NCI-H510A treated with DMSO at 0.1 percent for 48 hours (cell line): Measurements from ENCODE around the gene TEDC1.

Source experiments
- DNase-seq: peaks from one replicate; lab custom pipeline; 2025; lab: John Stamatoyannopoulos, UW

TEDC1 gene

DNA sequence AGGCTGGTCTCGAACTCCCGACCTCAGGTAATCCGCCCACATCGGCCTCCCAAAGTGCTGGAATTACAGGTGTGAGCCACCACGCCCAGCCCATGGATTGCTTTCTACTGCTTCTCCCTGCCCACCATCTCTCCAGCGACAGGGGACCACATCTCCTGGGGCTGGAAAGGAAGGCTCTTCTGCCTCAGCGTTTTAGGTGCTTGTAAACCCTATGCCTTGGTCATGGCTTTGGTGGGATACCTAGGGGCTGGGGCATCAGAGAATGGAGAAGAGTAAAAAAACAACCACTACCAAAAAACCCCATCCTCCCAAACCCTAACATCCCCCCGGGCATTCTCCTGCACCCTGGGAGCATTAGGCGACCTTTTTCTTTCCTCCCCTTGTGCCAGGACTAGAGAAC is 34.3 kb downstream of the TEDC1 start:
- DNase-seq, result no peak

DNA sequence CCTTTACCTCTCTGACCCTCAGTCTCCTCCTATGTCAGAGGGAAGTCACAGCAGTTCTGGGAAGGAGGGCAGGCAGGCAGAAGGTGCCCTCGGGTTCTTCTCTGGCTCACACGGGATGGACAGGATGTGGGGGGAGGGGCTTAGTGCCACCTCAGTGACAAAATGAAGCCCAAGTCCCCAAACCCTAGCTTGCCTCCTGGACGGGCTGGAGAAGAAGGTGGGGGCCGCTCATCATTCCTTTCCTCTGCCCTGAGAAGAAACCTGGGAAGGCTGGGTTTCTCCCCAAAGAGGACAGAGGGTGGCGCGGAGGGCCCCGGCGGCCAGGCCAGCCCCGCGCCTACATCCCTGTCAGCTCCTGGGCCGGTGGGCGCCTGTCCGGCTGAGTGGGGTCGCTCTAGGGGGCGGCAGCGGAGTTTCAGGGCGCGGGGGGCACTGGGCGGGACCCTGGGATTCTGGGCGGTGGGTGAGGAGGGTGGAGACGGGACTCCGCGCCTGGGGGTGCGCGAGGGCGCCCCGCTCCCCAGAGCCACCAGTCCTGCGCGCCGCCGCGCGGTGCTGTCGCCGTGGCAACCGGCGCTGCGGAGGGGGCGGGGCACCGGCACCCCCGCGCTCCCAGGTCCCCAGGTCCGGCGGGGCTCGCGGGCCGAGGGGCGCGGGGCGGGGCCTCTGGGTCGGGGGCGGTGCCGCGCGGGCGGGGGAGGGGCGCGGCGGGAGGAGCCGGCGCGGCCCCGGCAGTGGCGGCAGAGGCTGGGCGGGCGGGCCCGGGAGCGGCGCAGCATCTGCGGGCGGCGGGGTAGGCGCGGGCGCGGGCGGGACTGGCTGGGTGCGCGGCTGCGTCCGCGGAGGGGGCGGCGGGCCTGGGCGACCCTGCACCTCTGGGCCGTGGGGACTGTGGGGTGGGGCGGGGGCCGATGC is 35.1 kb downstream of the TEDC1 start, which contains the start of gene TMEM121:
Gene TMEM121, plus strand, starts transcription at position 723 of the 915 bp plus-strand sequence. CDS start 2,252 bp downstream, outside the sequence.
- no peak for DNase-seq

DNA sequence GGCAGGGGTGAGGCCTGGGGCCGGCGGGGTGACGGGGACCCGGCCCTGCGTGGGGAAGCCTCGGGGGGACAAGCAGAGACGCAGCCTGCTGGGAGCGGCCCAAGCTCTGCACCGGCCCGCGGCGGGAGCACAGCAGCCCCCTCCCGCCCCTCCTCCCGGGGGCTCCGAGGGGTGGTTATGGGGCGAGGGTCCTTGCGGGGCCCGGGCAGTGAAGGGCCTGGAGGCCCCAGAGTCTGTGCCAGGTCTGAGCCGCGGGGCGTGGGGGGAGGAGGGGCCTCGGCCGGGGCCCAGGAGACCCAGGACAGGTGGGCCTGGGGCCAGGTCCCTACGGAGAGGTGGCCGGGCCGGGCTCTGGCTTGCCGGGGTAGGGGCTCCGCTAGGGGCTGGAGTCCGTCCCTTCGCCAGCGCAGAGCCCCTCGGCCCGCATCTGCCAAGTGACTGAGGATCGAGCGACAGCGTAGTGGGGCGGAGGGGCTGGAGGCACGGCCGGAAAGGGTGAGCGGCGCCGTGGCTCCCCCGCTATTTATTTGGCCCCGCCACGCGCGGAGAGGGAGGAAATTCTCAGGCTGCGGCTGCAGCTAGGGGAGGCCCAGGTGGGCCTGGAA is 35.8 kb downstream of the TEDC1 start:
- DNase-seq, result no peak

DNA sequence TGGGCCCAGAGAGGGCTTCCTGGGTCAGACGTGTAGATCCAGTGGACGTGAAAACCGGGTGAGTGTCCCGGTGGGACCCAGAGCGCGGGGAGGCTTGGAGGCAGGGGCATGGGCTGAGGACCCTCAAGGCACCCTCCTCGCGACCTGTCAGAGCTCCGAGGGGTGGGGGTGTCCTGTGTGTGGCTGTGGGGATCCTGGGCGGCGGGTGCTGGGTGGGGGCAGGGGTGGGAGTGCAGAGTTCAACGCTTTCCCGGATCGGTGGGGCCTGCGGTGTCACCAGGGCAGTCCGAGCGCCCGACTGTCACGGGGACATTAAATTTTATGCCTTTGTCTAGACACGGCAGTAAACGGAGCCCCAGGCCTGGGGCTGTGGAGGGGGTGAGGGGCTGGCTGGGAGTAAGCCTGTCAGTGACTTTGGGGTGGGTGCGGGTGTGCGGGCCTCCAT is 36.4 kb downstream of the TEDC1 start:
- no peak for DNase-seq

DNA sequence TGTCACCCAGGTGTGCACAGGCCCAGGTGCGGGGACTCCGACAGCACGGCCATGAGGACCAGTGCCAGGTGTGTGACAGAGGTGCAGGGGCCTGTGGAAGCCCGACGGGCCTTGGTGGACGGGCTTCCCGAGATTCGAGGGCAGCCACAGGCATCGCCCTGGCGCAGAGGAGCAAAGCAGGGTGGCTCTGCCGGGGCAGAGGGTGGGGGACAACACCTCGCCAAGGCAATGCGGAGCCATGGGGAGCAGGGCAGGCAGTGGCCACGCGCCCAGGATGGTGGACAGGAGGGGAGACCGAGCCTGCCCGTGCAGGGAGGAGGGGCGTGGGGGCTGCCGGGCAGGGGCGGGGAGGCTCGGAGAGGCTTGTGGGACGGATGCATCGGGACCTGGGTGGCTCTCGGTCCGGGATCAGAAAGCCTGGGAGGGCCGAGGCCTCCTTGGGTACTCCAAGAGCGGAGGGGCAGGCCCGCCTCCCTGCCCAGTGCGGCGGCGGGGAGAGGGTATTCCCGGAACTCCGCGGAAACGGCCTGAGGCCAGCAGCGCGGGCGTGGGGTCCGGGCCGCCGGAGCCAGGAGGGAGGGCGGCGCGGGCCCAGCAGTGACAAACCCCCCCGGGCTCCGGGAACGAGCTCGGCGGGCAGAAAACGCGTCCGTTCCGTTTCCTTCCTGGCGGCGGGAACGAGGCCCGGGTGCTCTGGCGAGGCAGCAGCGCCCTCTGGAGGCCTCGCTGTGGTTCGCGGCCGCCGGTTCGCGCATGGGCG is 37.0 kb downstream of the TEDC1 start:
- DNase-seq, result peak; percentile 64

DNA sequence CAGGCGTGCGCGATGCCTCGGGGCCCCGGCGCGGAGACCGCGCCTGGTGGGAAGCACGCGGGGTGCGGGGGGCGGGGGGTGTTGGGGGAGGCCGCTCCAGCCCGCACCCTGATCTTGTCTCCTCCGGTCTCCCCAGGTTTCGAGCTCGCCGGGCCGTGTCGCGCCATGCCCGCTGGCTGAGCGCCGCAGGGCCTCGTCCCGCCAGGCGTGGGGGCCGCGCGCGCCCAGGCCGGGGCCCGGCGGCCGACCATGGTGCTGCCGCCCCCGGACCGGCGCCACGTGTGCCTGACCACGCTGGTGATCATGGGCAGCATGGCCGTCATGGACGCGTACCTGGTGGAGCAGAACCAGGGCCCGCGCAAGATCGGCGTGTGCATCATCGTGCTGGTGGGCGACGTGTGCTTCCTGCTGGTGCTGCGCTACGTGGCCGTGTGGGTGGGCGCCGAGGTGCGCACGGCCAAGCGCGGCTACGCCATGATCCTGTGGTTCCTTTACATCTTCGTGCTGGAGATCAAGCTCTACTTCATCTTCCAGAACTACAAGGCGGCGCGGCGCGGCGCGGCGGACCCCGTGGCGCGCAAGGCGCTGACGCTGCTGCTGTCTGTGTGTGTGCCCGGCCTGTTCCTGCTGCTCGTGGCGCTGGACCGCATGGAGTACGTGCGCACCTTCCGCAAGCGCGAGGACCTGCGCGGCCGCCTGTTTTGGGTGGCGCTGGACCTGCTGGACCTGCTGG is 37.7 kb downstream of the TEDC1 start:
- no peak for DNase-seq

DNA sequence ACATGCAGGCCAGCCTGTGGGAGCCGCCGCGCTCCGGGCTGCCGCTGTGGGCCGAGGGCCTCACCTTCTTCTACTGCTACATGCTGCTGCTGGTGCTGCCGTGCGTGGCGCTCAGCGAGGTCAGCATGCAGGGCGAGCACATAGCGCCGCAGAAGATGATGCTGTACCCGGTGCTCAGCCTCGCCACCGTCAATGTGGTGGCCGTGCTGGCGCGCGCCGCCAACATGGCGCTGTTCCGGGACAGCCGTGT is 38.2 kb downstream of the TEDC1 start:
- no peak for DNase-seq

DNA sequence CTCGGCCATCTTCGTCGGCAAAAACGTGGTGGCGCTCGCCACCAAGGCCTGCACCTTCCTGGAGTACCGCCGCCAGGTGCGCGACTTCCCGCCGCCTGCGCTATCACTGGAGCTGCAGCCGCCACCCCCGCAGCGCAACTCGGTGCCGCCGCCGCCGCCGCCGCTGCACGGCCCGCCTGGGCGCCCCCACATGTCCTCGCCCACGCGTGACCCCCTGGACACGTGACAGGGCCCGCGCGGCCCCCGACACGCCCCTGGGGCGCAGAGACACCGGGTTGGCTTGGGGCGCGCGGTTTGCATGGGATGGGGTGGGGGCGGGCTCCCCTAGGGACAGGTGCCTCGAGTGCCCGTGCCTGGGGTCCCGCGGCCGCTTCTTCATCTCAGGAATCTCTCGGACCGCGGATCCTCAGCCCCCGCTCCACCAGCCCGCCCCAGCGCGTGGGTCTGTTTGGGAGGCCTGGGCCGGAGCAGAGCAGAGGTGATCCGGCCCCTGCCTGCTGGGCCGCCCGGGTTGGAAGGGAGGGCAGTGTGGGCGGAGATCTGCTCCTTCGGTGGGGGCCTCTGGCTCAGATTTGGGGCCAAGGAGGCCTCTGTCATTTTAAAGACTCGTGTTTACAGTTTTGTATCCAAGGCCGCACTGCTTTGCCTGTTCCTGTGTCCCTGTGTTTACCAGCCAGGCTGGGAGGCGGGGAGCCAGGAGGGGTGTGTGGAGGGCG is 38.7 kb downstream of the TEDC1 start:
- DNase-seq, result no peak

DNA sequence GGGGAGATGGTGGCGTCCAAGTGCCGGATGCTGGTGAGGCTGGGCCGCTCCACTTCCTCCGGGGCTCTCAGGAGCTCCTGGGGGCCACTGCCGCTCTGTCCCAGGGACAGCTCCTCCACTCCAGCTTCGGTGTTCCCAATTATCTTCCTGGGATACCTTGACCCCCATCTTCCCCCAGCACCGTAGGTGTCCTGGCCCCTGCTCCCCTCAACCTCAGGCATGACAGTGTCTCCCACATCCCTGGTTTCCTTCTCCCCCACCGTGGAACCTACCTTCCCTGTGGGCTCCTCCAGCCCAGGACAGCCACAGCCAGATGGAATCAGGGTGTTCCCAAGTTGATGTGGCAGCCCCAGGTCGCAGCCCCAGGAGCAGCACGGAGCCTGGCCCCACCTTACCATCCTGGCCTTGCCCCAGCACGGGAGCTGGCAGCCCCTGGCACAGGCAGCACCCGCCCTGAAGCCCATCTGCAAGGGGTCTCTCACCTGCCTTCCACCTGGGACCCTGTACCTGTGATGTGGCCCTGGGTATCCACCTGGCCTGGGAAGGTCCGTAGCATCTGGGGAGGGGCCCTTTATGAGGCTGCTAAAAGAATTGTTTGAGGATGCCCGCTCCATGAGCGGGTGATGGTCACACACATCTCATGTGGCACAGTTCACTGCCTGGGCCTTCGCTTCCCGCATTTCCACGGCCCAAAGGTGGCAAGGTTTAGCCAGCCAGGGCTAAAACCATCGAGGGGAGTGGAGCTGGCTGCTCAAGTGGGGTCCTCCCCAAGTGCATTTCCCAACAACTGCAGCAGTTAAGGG is 39.4 kb downstream of the TEDC1 start:
- no peak for DNase-seq

DNA sequence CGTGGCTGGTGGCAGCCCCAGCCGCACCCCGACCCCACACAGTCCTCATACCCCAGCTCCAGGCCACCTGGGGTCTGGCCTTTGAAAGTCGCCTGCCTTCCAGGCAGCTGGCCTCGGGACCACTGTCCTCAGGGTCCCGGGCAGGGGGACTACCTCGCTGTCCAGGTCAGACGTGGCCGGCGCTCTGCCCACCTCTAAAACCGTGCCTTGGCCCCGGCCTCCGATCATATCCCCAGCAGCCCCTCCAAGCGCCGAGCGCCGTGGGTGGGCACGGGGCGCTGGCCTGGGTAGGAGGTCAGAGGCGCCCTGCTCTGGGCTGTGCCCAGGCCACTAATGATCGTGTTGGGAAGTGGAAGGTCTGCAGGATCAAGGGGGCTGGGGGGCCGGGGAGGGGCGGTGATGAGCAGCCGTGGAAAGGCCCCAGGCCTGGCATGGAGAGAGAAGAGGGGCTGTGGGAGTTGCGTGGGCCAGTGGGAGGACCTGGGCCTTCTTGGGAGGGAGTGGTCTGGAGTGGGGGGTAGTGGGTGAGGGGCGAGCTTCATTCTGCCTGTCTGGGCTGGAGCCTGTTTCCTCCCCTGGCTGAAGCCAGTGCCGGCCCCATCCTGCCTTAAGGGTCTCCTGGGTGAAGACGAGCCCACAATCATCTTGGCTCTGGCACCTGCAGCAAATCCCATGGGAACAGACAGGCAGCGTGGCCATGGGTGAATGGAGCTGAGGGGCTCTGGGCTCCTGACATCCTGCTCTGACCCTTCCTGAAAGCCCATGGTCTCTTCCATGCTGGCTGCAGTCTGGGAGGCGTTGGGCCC is 40.2 kb downstream of the TEDC1 start:
- no peak for DNase-seq

DNA sequence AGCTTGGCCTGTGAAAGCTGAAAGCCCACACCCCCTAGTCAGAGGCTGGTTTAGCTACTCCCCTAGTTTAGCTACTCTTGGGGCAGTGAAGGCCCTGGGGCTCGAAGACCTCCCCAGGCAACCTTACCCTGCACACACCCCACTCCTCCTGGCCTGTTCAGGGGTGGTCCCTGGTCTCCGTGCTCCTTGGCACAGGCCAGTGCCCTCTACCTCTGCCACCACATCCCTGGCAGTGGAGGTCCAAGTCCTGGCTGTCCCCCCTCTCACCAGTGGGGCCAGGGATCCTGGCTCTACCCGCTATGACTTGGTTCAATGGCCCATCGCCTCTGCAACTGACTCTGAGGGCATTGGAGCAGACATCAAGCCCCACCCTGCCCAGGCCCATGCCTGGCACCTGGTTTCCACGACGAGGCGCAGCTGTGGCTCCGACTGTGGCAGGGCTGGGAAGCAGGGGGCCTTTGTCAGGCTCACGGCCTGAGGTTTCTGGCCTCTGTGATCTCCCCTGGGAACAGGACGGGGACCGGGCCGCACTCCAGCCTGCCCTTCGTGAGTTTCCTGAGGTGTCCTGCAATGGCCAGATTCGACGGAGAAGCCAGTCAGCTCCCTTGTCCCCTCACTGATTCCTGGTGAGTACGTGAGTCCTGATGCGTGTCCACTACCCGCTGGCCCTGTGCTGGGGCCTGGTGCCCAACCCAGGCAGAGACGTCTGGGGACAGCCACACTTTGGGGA is 41.0 kb downstream of the TEDC1 start:
- DNase-seq, result no peak

DNA sequence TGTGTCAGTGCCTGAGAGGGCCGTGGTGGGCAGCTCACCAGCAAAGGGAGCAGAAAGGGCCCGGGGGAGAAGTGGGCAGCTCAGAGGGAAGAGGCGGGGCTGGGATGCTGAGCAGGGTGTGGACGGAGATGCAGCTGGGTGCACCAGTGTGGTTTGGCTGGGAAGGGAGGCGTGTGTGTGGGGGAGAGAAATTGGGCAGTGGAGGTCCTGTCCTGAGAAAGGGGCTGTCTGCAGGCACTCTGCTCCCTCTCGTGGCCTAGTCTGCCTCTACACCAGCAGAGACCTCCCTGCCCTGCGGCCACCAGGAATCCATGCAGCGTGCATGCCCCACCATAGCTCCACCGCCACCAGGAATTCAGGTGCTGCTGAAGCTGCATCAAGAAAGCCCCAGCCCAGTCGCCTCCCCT is 41.7 kb downstream of the TEDC1 start:
- DNase-seq, result no peak

DNA sequence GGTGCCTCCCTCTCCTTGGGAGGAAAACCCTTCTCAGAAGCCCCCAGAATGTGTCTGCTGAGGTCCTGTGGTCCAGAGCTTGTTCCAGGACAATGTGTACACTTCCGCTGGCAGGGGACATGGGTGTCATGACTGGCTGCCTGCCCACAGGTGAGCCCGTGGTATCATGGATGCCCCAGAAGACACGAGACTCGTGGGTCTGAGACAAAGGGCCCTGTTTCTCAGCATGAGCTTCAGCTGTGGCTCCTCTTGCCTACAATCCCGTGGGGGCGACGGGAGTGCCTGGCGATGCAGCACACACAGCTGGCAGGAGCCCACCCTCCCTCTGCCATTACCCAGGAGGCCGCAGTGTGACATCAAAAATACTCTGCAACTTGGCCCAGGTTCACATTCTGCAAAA is 42.3 kb downstream of the TEDC1 start:
- no peak for DNase-seq

DNA sequence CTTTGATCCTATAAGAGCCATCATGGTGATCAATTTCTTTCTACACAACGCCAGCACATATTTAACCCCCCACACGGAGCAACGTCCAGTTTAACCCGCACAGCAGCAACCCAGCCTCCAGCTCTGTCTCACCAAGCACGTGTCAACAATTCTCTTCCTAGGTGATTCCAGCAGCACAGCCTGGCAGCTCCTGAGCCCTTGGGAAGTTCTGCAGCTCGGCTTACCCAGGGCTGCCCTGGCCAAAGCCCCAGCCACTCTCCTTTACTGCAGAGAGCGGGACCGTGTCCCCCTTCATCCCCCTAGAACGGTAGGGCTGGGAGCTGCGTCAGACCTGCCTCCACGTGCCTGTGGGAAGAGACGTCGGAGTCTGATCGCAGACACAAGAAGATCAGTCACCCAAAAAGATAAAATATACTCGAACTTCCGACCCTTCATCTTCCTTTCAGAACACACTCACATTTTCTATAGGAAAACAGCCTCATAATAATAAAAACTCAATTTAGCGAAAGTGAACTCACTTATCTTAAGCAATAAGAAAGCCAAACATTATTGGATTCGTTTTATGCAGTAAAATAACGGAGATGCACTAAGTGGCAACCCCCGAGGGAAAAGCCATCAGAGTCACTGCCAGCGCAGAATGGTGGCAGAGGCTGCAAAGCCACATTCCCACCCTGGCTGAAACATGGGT is 42.9 kb downstream of the TEDC1 start:
- no peak for DNase-seq

DNA sequence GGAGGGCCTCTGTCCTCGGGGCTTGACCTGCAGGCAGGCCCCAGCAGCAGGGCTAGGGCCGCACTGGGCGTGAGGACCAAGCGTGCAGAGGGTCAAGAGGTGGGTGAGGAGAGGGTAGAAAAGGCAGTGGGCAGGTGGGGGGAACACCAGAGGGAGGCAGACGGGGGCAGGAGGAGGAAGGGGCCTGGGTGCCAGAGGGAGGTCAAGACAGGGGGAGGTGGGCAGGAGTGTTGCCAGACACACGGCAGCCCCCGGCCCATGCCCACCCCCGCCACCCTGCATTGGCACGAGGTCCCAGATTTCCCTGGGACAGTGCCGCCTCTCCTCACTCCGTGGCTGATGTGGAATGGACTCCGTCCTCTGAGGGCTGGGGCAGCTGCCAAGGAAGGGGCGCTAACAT is 43.5 kb downstream of the TEDC1 start:
- DNase-seq, result no peak

DNA sequence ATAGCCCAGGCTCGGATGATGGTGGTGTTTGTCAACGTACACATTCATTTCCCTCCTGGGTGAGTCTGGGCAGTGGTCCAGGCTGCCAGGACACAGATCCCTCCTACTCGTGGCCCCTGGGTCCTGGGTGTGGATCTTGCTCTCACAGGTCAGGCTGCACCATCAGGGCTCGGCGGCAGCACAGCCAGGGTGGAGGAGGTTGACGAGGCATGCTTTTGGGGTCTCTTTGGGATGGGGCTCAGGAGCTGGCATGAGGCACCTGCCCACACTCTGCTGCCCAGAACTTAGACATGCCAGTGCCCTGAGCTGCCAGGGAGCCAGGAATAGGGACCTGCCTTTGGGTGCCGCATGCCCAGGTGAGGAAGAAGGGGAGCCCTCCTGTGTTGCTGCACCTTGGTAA is 45.0 kb downstream of the TEDC1 start:
- DNase-seq, result no peak

DNA sequence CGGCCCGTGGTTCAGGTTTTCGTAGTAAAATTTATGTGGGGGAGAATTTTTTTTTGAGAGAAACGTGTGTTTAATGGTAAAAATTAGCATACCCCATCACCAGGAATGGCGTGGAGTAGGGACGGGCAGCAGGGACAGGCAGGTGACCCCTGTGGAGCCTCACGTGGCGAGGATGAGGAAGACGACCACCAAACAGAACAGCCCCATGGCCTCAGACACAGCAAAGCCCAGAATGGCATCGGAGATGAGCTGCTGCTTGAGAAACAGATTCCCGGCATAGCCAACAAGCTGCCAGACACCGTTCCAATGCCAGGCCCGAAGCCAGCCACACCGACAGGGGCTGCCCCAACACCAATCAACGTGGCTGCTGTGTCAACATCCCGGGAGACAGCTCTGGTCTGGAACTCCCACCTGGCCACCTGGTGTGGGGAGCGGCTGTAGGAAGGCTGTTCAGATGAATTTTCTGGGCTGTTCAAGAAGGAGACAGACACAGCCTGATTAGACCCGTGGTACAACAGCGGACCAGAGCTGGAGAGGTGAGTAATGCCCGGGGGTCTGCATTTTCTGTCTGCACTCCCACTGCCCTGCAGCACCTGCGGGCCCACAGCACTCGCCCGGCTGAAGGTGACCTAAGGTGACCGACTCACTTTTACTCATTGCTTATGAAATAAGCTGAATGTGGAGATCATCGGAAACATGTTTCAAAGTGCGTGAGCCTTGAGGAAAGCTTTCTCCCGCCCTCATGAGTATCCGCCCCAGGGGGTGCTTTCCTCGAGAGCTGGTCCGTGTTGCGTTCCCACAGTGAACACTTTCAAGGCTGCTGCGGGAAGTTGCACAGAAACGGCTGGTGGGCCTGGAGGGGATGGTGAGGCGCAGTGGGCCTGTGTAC is 45.9 kb downstream of the TEDC1 start:
- DNase-seq, result no peak
